H1 (cell line): ENCODE data around the gene GKN2. TPM values are rescaled to one million over a fixed set of nuclear protein-coding genes. Genes with fewer than 3 reads are reported as not detected.

ENCODE experiments used
- CTCF ChIA-PET: fragments of 300-600 bp; sonication (Branson Sonifier 250); formaldehyde crosslinking; loops from one replicate; lab custom pipeline; 2021; ENCODE audit not compliant: partially characterized antibody; lab: Charles Lee
- POLR2A ChIA-PET: fragments of 300-600 bp; sonication (Branson Sonifier 250); formaldehyde crosslinking; loops from one replicate; lab custom pipeline; 2021; ENCODE audit warnings: inconsistent platforms; ENCODE audit not compliant: partially characterized antibody; lab: Charles Lee
- DNase-seq, 2 experiments: peaks; one replicate each; pipeline versions ENCODE4 v3.0.0 to v3.0.0-alpha.2; 2010 to 2022; ENCODE audit warnings: low spot score in 2 of 2, low read depth in 1 of 2, mixed read lengths in 1 of 2
- FAIRE-seq: peaks from 2 replicates; lab custom pipeline; 2011; peaks lifted over from hg19 to GRCh38; lab: Jason Lieb, UNC
- H2AFZ ChIP-seq: 2 replicates; pipeline ENCODE4 v1.8.1; 2012; ENCODE audit warnings: low read length, inconsistent platforms
- H2AK5ac ChIP-seq: 2 replicates; pipeline ENCODE4 v1.6.1; 2013; ENCODE audit warnings: low read depth, low read length
- H2BK120ac ChIP-seq: replicated peaks from 2 replicates; pipeline ENCODE3; 2013; ENCODE audit warnings: low read depth, low read length, inconsistent platforms
- H2BK12ac ChIP-seq: 2 replicates; pipeline ENCODE4 v1.6.1; 2013; ENCODE audit warnings: low read depth, low read length
- H2BK15ac ChIP-seq: 2 replicates; pipeline ENCODE4 v1.6.1; 2013; ENCODE audit warnings: low read length
- H2BK20ac ChIP-seq: 2 replicates; pipeline ENCODE4 v1.6.1; 2013; ENCODE audit warnings: low read length
- H2BK5ac ChIP-seq: 2 replicates; pipeline ENCODE4 v1.6.1; 2013; ENCODE audit warnings: low read depth, low read length
- H3K14ac ChIP-seq: 2 replicates; pipeline ENCODE4 v1.6.1; 2013; ENCODE audit warnings: inconsistent platforms; ENCODE audit not compliant: insufficient read length
- H3K18ac ChIP-seq: 2 replicates; pipeline ENCODE4 v1.6.1; 2013; ENCODE audit warnings: low read length; ENCODE audit errors: extremely low read depth
- H3K23ac ChIP-seq: 2 replicates; pipeline ENCODE4 v1.6.1; 2013; ENCODE audit warnings: inconsistent platforms; ENCODE audit not compliant: insufficient read length
- H3K23me2 ChIP-seq: 2 replicates; pipeline ENCODE4 v1.6.1; 2013; ENCODE audit warnings: low read depth, low read length
- H3K27ac ChIP-seq: 2 replicates; pipeline ENCODE4 v1.6.1; 2011; ENCODE audit warnings: low read depth, low read length, inconsistent platforms
- H3K27me3 ChIP-seq, 4 experiments: replicated peaks in 1 of 4; 1 replicate in 1 of 4; 2 replicates in 3 of 4; pipeline versions ENCODE4 v1.6.1 to v1.8.1; 2011 to 2013; ENCODE audit warnings: low read length in 3 of 4, mild to moderate bottlenecking in 3 of 4, inconsistent platforms in 2 of 4, mixed read lengths in 2 of 4, moderate library complexity in 1 of 4; ENCODE audit not compliant: control insufficient read depth in 3 of 4, insufficient read depth in 3 of 4; ENCODE audit errors: extremely low read depth in 1 of 4
- H3K36me3 ChIP-seq, 4 experiments: 2 replicates each; pipeline versions ENCODE4 v1.6.1 to v1.8.1; 2011 to 2013; ENCODE audit warnings: mild to moderate bottlenecking in 4 of 4, low read length in 3 of 4, moderate library complexity in 2 of 4, control low read depth in 1 of 4, inconsistent platforms in 1 of 4; ENCODE audit not compliant: insufficient read depth in 4 of 4, control insufficient read depth in 2 of 4
- H3K4ac ChIP-seq: replicated peaks from 2 replicates; pipeline ENCODE3; 2013; ENCODE audit warnings: low read length, low read depth, mixed read lengths, inconsistent platforms; ENCODE audit not compliant: insufficient read length
- H3K4me1 ChIP-seq, 4 experiments: replicated peaks in 1 of 4; 1 replicate in 1 of 4; 2 replicates in 3 of 4; pipeline versions ENCODE4 v1.6.1 to v1.8.1; 2011 to 2013; ENCODE audit warnings: low read length in 3 of 4, inconsistent platforms in 2 of 4, mixed read lengths in 1 of 4; ENCODE audit not compliant: insufficient read depth in 4 of 4, control insufficient read depth in 3 of 4
- H3K4me2 ChIP-seq, 2 experiments: 2 replicates each; pipeline versions ENCODE4 v1.6.1 to v1.8.1; 2011 to 2013; ENCODE audit warnings: low read depth in 2 of 2, low read length in 2 of 2, control low read depth in 1 of 2, inconsistent platforms in 1 of 2, mild to moderate bottlenecking in 1 of 2; ENCODE audit not compliant: insufficient read depth in 1 of 2
- H3K4me3 ChIP-seq, 4 experiments: fragments of 200-600, 300-600 bp in 1 of 4; sonication (generic), shearing (Covaris generic), sonication (Bioruptor Twin) in 1 of 4; 2 replicates each; pipeline versions ENCODE4 v1.5.1 to v1.8.1; 2011 to 2016; ENCODE audit warnings: low read length in 4 of 4, low read depth in 3 of 4, control low read depth in 2 of 4, inconsistent platforms in 2 of 4, mild to moderate bottlenecking in 2 of 4, mixed read lengths in 1 of 4, moderate library complexity in 1 of 4; ENCODE audit not compliant: insufficient read depth in 2 of 4; ENCODE audit errors: extremely low read depth in 1 of 4
- H3K56ac ChIP-seq: replicated peaks from 2 replicates; pipeline ENCODE3; 2013; ENCODE audit warnings: low read depth, mild to moderate bottlenecking, mixed read lengths, low read length, inconsistent platforms; ENCODE audit not compliant: insufficient read length
- H3K79me1 ChIP-seq: 2 replicates; pipeline ENCODE4 v1.6.1; 2013; ENCODE audit warnings: low read depth, low read length, control low read depth
- H3K79me2 ChIP-seq, 2 experiments: 2 replicates each; pipeline versions ENCODE4 v1.6.1 to v1.8.1; 2012 to 2013; ENCODE audit warnings: low read length in 2 of 2, mild to moderate bottlenecking in 2 of 2, inconsistent platforms in 1 of 2; ENCODE audit not compliant: insufficient read depth in 2 of 2, control insufficient read depth in 1 of 2
- H3K9ac ChIP-seq, 4 experiments: replicated peaks in 1 of 4; 1 replicate in 1 of 4; 2 replicates in 3 of 4; pipeline versions ENCODE4 v1.6.1 to v1.8.1; 2011 to 2013; ENCODE audit warnings: low read depth in 3 of 4, low read length in 3 of 4, control low read depth in 2 of 4, mild to moderate bottlenecking in 2 of 4, moderate library complexity in 2 of 4, inconsistent platforms in 1 of 4; ENCODE audit errors: extremely low read depth in 1 of 4
- H3K9me3 ChIP-seq, 2 experiments: 2 replicates each; pipeline versions ENCODE4 v1.6.1 to v1.8.1; 2012 to 2013; ENCODE audit warnings: mild to moderate bottlenecking in 2 of 2, moderate library complexity in 2 of 2, control low read depth in 1 of 2, inconsistent platforms in 1 of 2, low read depth in 1 of 2, low read length in 1 of 2, mixed read lengths in 1 of 2; ENCODE audit not compliant: insufficient read depth in 2 of 2
- H4K20me1 ChIP-seq, 2 experiments: replicated peaks in 1 of 2; 2 replicates each; pipeline versions ENCODE3 to v1.8.1; 2011 to 2013; ENCODE audit warnings: inconsistent platforms in 2 of 2, low read length in 2 of 2, mild to moderate bottlenecking in 1 of 2; ENCODE audit not compliant: insufficient read depth in 2 of 2, control insufficient read depth in 1 of 2
- H4K5ac ChIP-seq: 2 replicates; pipeline ENCODE4 v1.6.1; 2013; ENCODE audit warnings: low read length, low read depth, mixed read lengths, inconsistent platforms; ENCODE audit not compliant: insufficient read length
- H4K8ac ChIP-seq: 2 replicates; pipeline ENCODE4 v1.8.0; 2013; ENCODE audit warnings: mild to moderate bottlenecking, moderate library complexity, low read length, inconsistent platforms; ENCODE audit not compliant: insufficient read depth; ENCODE audit errors: extremely low read depth
- H4K91ac ChIP-seq: replicated peaks from 2 replicates; pipeline ENCODE3; 2013; ENCODE audit warnings: low read length, mixed read lengths, inconsistent platforms; ENCODE audit not compliant: insufficient read length
- CBX8 ChIP-seq: fragments of 300-800, 300-1000 bp; sonication (generic); IDR thresholded peaks from 2 replicates; pipeline ENCODE4 v1.7.1; 2016; ENCODE audit warnings: low read depth, low read length, borderline replicate concordance
- CHD2 ChIP-seq: IDR thresholded peaks from 2 replicates; pipeline ENCODE4 v1.6.1; 2012; ENCODE audit warnings: low read length, improper control_type of control experiment
- CTBP2 ChIP-seq: IDR thresholded peaks from 2 replicates; pipeline ENCODE4 v1.7.0; 2011; ENCODE audit warnings: borderline replicate concordance, mild to moderate bottlenecking, moderate library complexity, mixed read lengths, low read length; ENCODE audit not compliant: insufficient read depth, insufficient read length
- CTCF ChIP-seq, 3 experiments: IDR thresholded peaks; 1 replicate in 2 of 3; 2 replicates in 1 of 3; pipeline versions ENCODE4 v1.5.1 to v1.6.1; 2011; ENCODE audit warnings: low read length in 3 of 3, mild to moderate bottlenecking in 3 of 3, inconsistent platforms in 2 of 3, low read depth in 1 of 3, moderate library complexity in 1 of 3; ENCODE audit not compliant: insufficient read depth in 1 of 3; ENCODE audit errors: control extremely low read depth in 1 of 3
- E2F6 ChIP-seq: IDR thresholded peaks from 2 replicates; pipeline ENCODE4 v1.6.1; 2012; ENCODE audit warnings: inconsistent platforms
- EP300 ChIP-seq, 2 experiments: IDR thresholded peaks; 1 replicate in 1 of 2; 2 replicates in 1 of 2; pipeline ENCODE4 v1.6.1; 2011 to 2012; ENCODE audit warnings: low read depth in 2 of 2, low read length in 2 of 2, mild to moderate bottlenecking in 2 of 2, borderline replicate concordance in 1 of 2, inconsistent platforms in 1 of 2, moderate library complexity in 1 of 2
- HDAC6 ChIP-seq: IDR thresholded peaks from one replicate; pipeline ENCODE4 v1.7.1; 2012; ENCODE audit warnings: low read depth, mild to moderate bottlenecking, inconsistent platforms, low read length, moderate library complexity
- SAP30 ChIP-seq: fragments of 300-600 bp; sonication (generic); IDR thresholded peaks from 2 replicates; pipeline ENCODE4 v1.7.1; 2012; ENCODE audit warnings: low read length, moderate library complexity, mild to moderate bottlenecking, inconsistent platforms; ENCODE audit not compliant: insufficient read depth, insufficient replicate concordance
- SP4 ChIP-seq: IDR thresholded peaks from 2 replicates; pipeline ENCODE4 v1.6.1; 2012; ENCODE audit warnings: low read length, inconsistent platforms
- SRF ChIP-seq: IDR thresholded peaks from 2 replicates; pipeline ENCODE4 v1.6.1; 2011; ENCODE audit warnings: mild to moderate bottlenecking, low read depth, low read length, moderate library complexity
- TEAD4 ChIP-seq: IDR thresholded peaks from 2 replicates; pipeline ENCODE4 v1.6.1; 2012; ENCODE audit warnings: low read depth, low read length, inconsistent platforms, mixed read lengths
- WGBS, 2 experiments: shearing (Covaris generic) in 1 of 2; methylation state at CpG; one replicate each; pipeline versions ENCODE4 v1.1.6 to v1.1.7; 2013 to 2015; ENCODE audit warnings: low lambda C conversion rate in 2 of 2, mixed read lengths in 2 of 2, inconsistent platforms in 1 of 2, low coverage in 1 of 2, missing lambda C conversion rate in 1 of 2; ENCODE audit not compliant: insufficient replicate concordance in 2 of 2, insufficient coverage in 1 of 2, insufficient read length in 1 of 2; ENCODE audit errors: extremely low coverage in 1 of 2, missing lambda C conversion rate in 1 of 2; 5-methylcytosine and 5-hydroxymethylcytosine counted together
- polyA plus RNA-seq, 7 experiments: library from polyadenylated mRNA; depleted of rRNA in 3 of 7; stranded (reverse) in 5 of 7; unstranded in 2 of 7; fragments of >200 nt in 5 of 7; fragments of 200-250 nt in 2 of 7; gene quantifications; 1 replicate in 5 of 7; 2 replicates in 1 of 7; 4 replicates in 1 of 7; pipeline versions ENCODE4 v1.2.1 to v1.2.3, GENCODE V29; 2011 to 2013; ENCODE audit warnings: missing spikeins in 2 of 7, mixed read lengths in 2 of 7
- total RNA-seq: library from RNA; stranded (reverse); fragmentation: NEBNext Ultra II Directional; extraction: Animal tissue kit (Norgen Biotek cat#: 25700); gene quantifications from 2 replicates; pipeline ENCODE4 v1.2.1, GENCODE V29; 2021

GKN2 gene
- total and polyA plus RNA-seq, 2 of the 8 experiments (the other 6 are each of a cell fraction or from before 2014, with no cell fraction given): not detected

GRCh38 chr2:68906716-68907115 lies 46.0 kb downstream of the GKN2 start:
- Histone ChIP-seq H3K23ac (no peak overlapping the region), H2AFZ (no peak overlapping the region), H3K4me2 (no peak overlapping the region), H3K4ac (no peak overlapping the region), H3K23me2 (no peaks in the 10 kb centered on the region), H3K9ac (no peak overlapping the region), H3K9me3 (no peaks in the 10 kb centered on the region), H3K36me3 (no peaks in the 10 kb centered on the region), H4K8ac (no peak overlapping the region), H3K27me3 (no peaks in the 10 kb centered on the region), H3K18ac (no peak overlapping the region), H3K79me2 (no peaks in the 10 kb centered on the region), H3K27ac (no peak overlapping the region), H3K14ac (no peak overlapping the region), H3K4me3 (no peak overlapping the region), H3K79me1 (no peaks in the 10 kb centered on the region), H3K4me1 (peaks cover 0 to 6% (median 4%) of the 10 kb centered on the region in 4 experiments; a peak in 3 of 7 replicates), H3K56ac (no peak overlapping the region), H2BK120ac (no peak overlapping the region), H4K91ac (no peak overlapping the region), H2BK12ac (no peak overlapping the region), H4K5ac (no peak overlapping the region), H2AK5ac (no peak overlapping the region), H2BK20ac (no peak overlapping the region), H4K20me1 (no peaks in the 10 kb centered on the region), H2BK5ac (no peak overlapping the region), H2BK15ac (no peak overlapping the region)
- 90% methylated on average over 3 of the region's 3 CpGs; no CpG with 5 or more reads in 1 of the 2 experiments for WGBS, 2 experiments
- DNase-seq: no peak
- ChIA-PET CTCF (interaction anchor here (0.7 to 4.4 kb wide), 13 partner anchors 10 to 445 kb away, joined by 3 to 25 read pairs (median 9); no protein-coding TSS in a partner anchor), POLR2A (no interaction called here)
- no peak for FAIRE-seq
- TF ChIP-seq CTCF (IDR thresholded peaks at IDR 0.05; ENCODE audit: control extremely low read depth in 1 of 3, insufficient read depth in 1 of 3, low read depth in 1 of 3, low read length in 3 of 3) (no peak), E2F6 (no peak), CBX8 (no peak), EP300 (IDR thresholded peaks at IDR 0.05; ENCODE audit: borderline replicate concordance in 1 of 2, low read depth in 2 of 2, low read length in 2 of 2) (no peak), CTBP2 (no peak), TEAD4 (no peak), SP4 (no peak), SRF (no peak), HDAC6 (no peak), CHD2 (no peak), SAP30 (no peak)
